ENCODE results near the gene MUC13.
"Not testable (repeated sequence)": the region's sequence is repeated elsewhere in the genome, so short reads cannot be mapped to it uniquely, and the experiment has no call there.

Gene MUC13

GRCh38 chr3:124934577-124934976 lies at the start of gene MUC13:
TSS of gene MUC13 (minus strand) at chr3:124934751. CDS start at chr3:124934712, 39 bp downstream.
- no peak for DNase-seq

- no peak for DNase-seq
Measured at GRCh38 chr3:124982855-124983254, 48.3 kb upstream of the MUC13 start.

GRCh38 chr3:124981472-124981871 lies 46.9 kb upstream of the MUC13 start:
- DNase-seq: no peak

GRCh38 chr3:124978627-124979026 lies 44.1 kb upstream of the MUC13 start:
- no peak for DNase-seq

GRCh38 chr3:124976383-124976782 lies 41.8 kb upstream of the MUC13 start:
- DNase-seq: no peak

GRCh38 chr3:124974691-124975090 lies 40.1 kb upstream of the MUC13 start:
- DNase-seq: no peak

- DNase-seq: no peak
Measured at GRCh38 chr3:124973290-124973689, 38.7 kb upstream of the MUC13 start.

- no peak for DNase-seq
Measured at GRCh38 chr3:124972457-124972856, 37.9 kb upstream of the MUC13 start.

GRCh38 chr3:124969963-124970722 lies 35.6 kb upstream of the MUC13 start:
- DNase-seq: no peak

GRCh38 chr3:124969190-124969589 lies 34.6 kb upstream of the MUC13 start:
- DNase-seq: no peak

GRCh38 chr3:124967964-124968363 lies 33.4 kb upstream of the MUC13 start:
- no peak for DNase-seq

GRCh38 chr3:124966521-124967445 lies 32.2 kb upstream of the MUC13 start:
- no peak for DNase-seq

- no peak for DNase-seq
Measured at GRCh38 chr3:124965413-124965812, 30.9 kb upstream of the MUC13 start.

GRCh38 chr3:124964387-124964786 lies 29.8 kb upstream of the MUC13 start:
- DNase-seq: no peak

GRCh38 chr3:124963755-124964154 lies 29.2 kb upstream of the MUC13 start:
- no peak for DNase-seq

GRCh38 chr3:124962403-124962940 lies 27.9 kb upstream of the MUC13 start:
- no peak for DNase-seq

GRCh38 chr3:124960698-124961097 lies 26.1 kb upstream of the MUC13 start:
- no peak for DNase-seq

GRCh38 chr3:124960105-124960504 lies 25.6 kb upstream of the MUC13 start:
- no peak for DNase-seq

- DNase-seq: not testable (repeated sequence)
Measured at GRCh38 chr3:124957951-124958350, 23.4 kb upstream of the MUC13 start.

- DNase-seq: no peak
Measured at GRCh38 chr3:124952282-124952855, 17.8 kb upstream of the MUC13 start.

GRCh38 chr3:124951511-124952281 lies 17.1 kb upstream of the MUC13 start:
- DNase-seq: no peak

GRCh38 chr3:124950026-124950425 lies 15.5 kb upstream of the MUC13 start:
- no peak for DNase-seq

GRCh38 chr3:124942613-124943012 lies 8.1 kb upstream of the MUC13 start:
- no peak for DNase-seq

Measured in stimulated activated naive CD4-positive, alpha-beta T cell (primary cell).